HG03460 (cell line): Measurements from ENCODE around the gene MANSC1.

Experiments
- ATAC-seq: cut with Tn5 transposase; IDR thresholded peaks from one replicate; pipeline ENCODE4 v1.9.1; 2021; ENCODE audit not compliant: unreplicated experiment

Gene MANSC1

GRCh38 chr12:12349711-12350665, at the start of gene MANSC1:
TSS of gene MANSC1 (minus strand) at chr12:12350242. CDS start at chr12:12343314, 6,928 bp downstream.
- ATAC-seq: no peak

DNA sequence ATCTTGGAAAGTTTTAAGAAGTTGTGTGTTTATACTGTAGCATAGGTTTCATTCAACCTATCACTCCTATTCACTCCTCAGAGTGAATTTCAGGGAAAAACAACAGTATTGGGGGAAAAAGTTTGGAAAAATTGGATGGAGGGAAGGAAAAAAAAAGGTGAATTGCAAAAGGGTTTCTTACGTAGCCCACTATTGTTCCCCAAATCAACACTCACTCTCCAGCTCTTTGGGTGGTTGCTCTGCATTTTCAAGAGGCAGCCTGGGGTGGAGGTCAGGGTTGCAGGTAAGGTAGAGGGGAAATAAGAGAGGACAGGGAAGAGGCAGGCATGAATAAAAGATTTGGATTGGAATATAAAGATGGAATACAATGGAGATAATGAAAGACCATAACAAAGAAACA, 49.1 kb upstream of the MANSC1 start:
- no peak for ATAC-seq

- ATAC-seq: no peak
These were observed 48.2 kb upstream of the MANSC1 start for GRCh38 chr12:12398026-12398859.

DNA sequence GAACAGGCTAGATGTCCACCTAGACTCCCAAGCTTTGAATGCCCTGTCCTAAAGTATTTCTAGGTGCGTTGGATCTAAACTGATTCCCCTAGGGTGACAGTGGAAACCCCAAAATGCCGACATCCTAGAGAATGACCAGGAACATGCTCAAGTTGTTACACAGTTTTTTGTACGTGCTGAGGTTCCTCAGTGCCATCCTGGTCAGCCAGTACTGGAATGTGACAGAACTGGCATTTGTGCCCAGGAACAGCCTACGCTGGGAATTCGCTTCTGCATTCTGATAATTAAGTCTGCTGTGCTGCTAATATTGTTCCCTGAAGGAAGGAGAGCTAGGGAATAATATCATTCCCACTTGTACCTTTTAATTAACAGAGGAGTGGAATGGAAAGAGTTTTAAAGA, 47.1 kb upstream of the MANSC1 start:
- ATAC-seq: no peak

- ATAC-seq: no peak
These were observed 46.7 kb upstream of the MANSC1 start for GRCh38 chr12:12396694-12397093.

- ATAC-seq: no peak
These were observed 43.1 kb upstream of the MANSC1 start for GRCh38 chr12:12393171-12393570.

- no peak for ATAC-seq
These were observed 42.4 kb upstream of the MANSC1 start for GRCh38 chr12:12392413-12392812.

GRCh38 chr12:12387501-12387900, 37.5 kb upstream of the MANSC1 start:
- no peak for ATAC-seq

DNA sequence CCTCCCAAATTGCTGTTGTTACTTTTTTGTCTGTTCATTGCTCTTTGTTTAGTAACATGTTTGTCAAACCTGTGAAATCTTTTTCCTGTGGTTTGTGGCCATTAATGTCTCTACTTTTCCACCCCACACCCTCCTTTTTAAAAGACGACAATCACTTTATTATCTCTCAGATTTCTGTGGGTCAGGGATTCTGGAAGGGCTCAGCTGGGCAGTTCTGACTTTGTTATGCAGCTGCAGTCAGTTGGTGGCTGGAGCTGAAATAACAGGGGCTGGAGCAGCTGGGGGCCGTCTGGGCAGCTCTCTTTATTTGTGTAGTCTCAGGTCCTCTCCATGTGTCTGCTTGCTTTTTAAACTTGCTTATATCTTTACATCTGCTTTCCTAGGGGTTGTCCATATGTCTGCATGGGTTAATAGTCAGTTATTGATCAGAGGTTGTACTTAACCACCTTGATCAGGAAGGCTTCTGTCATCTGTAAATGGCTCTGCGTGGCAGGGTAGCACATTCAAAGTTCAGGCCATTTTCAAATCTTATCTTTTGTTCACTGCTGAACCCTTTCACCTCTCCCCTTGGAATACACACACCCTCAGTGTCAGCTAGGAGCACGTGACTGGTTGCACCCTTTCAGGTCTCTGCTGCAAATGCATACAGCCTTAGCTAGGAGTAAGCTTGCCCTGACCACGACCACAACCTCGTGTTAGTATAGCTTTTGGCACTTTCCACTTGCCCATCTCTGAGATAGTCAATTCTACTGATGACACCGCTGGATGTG, 34.7 kb upstream of the MANSC1 start:
- ATAC-seq: no peak

- ATAC-seq: no peak
These were observed 31.9 kb upstream of the MANSC1 start for GRCh38 chr12:12381982-12382381.

- no peak for ATAC-seq
These were observed 31.0 kb upstream of the MANSC1 start for GRCh38 chr12:12380949-12381593.

DNA sequence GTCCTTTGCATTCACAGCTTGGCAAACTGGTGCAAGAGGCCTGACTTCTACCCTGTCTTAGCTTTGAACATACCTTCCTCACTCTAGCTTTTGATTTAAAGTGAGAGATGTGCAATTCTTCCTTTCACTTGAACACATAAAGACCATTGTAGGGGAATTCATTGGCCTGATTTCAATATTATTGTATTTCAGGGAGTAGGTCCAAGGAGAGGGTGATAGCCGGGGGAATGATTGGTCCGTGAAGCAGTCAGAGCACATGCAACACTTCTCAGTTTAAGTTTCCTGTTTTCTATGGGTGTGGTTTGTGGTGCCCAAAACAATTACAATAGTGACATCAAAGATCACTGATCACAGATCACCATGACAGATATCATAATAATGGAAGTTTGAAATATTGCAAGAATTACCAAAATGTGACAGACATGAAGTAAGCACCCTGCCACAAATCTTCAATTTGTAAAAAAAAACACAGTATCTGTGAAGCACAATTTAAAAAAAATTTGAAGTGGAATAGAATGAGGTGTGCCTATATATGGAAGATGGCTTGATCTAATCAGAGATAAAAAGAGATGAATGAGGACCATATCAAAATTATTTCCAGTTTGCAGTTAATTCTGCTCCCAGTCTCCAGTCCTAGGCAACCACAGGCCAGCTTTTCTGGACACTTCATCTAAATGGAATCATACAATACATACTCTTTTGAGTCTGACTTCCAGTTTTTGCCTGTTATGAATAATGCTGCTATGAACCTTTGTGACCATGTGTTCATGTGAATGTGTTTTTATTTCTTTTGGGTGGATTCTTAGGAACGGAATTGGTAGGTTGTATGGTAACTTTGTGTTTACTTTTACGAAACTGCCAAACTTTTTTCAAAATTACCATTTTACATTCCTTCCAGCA, 30.0 kb upstream of the MANSC1 start:
- no peak for ATAC-seq

GRCh38 chr12:12378616-12379015, 28.6 kb upstream of the MANSC1 start:
- ATAC-seq: no peak

DNA sequence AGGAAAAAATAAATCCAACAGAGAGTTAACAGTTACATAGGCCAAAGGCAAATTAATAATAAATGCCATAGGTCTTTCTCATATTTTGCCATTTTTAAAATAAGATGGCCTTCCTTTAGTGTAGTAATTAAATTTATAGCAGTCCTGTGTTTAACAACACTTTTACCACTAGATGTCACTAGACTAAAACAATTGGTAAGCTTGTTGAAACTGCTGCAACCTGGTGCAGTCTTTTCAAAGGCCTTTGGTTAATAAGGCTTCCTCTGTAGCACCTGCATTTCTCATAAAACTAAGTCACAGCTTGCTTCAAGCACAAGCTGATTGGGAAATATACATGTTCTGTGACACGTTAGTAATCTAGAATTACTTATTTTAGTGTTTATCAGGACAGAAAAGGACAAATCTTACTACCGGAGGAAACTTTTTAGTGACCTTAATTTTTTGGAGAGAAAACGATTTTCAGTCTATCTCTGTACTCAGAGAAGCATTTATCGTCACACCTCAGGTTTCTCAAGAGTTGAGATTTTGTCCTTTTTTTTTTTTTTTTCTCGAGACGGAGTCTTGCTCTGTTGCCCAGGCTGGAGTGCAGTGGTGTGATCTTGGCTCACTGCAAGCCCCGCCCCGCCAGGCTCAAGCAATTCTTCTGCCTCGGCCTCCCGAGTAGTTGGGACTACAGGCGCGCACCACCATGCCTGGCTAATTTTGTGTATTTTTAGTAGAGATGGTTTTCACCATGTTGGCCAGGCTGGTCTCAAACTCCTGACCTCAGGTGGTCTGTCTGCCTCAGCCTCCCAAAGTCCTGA, 26.8 kb upstream of the MANSC1 start:
- ATAC-seq: no peak

DNA sequence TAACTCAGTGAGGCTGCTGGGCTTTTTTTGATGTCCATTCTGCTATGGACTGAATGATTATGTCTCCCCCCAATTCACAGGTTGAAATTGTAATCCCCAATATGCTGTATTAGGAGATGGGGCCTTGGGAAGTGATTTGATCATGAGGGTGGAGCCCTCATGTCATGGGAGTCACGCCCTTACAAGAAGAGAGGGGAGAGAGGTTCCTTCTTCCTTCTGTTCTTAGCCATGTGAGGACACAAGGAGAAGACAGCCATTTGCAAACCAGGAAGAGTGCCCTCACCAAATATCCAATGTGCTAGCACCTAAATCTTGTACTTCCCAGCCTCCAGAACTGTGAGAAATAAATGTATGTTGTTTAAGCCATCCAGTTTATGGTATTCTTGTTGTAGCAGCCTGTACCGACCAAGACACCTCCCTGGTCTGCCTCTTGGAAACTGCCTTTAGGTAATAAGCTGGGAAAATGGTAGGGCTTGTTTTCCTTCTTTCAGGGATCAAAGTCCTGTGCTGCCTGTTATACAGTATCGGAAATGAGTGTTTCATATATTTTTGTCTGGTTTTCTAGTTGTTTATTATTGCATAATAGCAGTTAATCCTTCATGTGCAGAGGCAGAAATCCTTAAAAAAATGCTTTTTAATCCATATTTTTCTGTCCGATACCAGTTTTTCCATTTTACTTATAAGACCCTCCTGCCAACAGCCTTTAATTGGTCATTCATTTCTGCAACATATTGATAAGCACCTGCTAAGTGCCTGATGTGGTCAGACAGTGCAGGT, 23.1 kb upstream of the MANSC1 start:
- ATAC-seq: no peak

DNA sequence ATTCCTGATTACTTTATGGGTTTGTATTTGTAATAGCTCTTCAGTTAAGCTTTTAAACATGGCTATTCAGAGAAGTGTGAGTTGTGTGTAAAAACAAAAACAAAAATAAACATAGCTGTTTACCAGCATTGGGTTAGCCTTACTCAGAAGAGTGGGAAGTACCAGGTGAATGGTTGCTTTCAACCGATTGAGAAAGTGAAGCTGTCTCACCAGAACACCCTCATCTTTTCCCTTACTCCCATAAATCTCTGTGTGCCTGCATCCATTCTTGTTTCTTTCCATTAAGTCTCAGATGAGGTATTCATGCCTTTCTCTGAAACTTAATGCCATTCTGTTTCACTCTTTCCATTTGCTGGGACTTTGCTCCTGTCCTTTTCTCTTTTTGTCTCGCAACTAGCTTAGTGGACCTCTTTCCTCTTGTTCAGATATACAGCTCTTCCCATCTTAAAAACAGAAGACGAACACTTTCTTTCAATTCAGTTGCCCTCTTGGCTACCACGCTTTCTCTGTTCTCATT, 17.5 kb upstream of the MANSC1 start:
- ATAC-seq: no peak

DNA sequence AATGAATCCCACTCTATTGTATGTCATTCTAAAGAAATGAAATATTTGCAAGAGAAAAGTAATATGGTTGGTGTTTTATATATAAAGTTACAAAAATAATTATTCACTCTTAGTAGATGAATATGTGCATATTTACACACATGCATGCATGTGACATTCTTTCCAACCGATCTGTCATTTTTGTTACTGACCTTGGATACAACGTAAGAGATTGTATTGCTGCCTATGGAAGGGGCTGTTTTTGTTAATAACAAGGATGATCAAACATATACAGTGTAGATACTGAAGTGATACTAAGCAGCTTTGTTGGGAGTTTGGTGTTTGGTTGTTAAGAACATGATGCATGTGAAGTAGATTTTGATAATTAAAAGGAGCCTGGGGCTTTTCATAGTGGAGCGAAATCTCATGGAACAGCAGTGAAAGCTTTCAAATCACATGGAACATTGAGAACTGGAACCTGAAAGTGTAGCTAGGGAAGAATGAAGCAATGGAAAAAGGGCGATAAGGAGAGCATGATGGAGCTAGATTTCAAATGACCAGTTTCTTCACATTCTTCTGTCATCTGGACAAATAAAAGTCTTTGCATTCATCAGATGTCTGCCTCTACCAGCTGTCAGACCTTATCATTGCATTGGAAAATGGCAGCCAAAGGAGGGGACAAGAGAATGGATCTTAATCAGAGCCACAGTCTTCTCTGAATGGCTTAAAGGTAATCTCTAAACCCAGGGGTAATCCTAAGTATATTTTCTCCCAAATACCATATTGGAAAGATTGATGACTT, 16.8 kb upstream of the MANSC1 start:
- ATAC-seq: no peak
